ENCODE results near the gene GRIN3B. TPM values are rescaled to one million over a fixed set of nuclear protein-coding genes. Genes with fewer than 3 reads are reported as not detected.

The GRIN3B gene
- total RNA-seq, 2 experiments from 2014 or later, result 0.07 TPM; not detected in 1

DNA sequence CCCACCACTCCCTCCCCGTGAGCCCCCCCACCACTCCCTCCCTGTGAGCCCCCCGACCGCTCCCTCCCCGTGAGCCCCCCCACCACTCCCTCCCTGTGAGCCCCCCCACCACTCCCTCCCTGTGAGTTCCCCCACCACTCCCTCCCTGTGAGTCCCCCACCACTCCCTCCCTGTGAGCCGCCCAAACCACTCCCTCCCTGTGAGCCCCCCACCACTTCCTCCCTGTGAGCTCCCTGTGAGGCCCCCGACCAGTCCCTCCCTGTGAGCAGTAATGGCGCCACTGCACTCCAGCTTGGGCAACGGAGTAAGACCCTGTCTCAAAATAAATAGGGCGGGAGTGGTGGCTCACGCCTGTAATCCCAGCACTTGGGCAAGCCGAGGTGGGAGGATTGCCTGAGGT is 49.6 kb downstream of the GRIN3B start:
- Mint-ChIP-seq H3K36me3 (ENCODE audit: low read depth) (peaks cover 5% of the 10 kb centered on the region), H3K27me3 (no peaks in the 10 kb centered on the region), H3K9me3 (no peaks in the 10 kb centered on the region), H3K4me1 (ENCODE audit: low read depth) (peaks cover 11% of the 10 kb centered on the region), H3K4me3 (no peak overlapping the region), H3K27ac (no peak overlapping the region)
- intact Hi-C loops (cut with micrococcal nuclease), result no loop called here
- no peak for ATAC-seq
- DNase-seq, result no peak
- TF ChIP-seq, protein P1, sequence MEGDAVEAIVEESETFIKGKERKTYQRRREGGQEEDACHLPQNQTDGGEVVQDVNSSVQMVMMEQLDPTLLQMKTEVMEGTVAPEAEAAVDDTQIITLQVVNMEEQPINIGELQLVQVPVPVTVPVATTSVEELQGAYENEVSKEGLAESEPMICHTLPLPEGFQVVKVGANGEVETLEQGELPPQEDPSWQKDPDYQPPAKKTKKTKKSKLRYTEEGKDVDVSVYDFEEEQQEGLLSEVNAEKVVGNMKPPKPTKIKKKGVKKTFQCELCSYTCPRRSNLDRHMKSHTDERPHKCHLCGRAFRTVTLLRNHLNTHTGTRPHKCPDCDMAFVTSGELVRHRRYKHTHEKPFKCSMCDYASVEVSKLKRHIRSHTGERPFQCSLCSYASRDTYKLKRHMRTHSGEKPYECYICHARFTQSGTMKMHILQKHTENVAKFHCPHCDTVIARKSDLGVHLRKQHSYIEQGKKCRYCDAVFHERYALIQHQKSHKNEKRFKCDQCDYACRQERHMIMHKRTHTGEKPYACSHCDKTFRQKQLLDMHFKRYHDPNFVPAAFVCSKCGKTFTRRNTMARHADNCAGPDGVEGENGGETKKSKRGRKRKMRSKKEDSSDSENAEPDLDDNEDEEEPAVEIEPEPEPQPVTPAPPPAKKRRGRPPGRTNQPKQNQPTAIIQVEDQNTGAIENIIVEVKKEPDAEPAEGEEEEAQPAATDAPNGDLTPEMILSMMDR (IDR thresholded peaks at IDR 0.05), result no peak
- ChIA-PET CTCF (no interaction called here), POLR2A (interaction anchor here (1.1 kb wide), 1 partner anchor 16 kb away, joined by 3 read pairs; no protein-coding TSS in a partner anchor)

DNA sequence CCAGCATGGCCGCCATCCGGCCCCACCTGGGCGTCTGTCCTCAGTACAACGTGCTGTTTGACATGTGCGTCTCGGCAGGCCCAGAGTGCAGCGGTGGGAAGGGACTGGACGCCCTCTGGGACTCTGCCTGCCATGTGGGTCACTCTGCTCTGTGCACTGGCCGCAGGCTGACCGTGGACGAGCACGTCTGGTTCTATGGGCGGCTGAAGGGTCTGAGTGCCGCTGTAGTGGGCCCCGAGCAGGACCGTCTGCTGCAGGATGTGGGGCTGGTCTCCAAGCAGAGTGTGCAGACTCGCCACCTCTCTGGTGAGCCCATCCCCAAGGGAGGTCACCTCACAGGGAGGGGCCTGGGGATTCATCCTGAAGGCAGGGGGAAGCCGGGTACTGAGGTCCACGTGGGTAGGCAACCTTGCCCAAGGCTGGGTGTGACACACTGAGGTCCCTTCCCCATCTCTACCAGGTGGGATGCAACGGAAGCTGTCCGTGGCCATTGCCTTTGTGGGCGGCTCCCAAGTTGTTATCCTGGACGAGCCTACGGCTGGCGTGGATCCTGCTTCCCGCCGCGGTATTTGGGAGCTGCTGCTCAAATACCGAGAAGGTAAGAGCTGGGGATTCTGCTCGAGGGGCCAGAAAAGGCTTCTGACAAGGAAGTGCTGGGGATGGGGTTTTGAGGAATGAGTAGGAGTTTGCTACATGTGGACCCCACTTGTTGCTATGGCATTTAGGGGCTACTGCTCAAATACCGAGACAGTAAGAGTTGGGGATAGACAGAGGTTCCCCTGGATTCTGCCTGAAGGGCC is 51.0 kb downstream of the GRIN3B start:
- POLR2A ChIA-PET, result interaction anchor here (1.0 kb wide), 1 partner anchor 8 kb away, joined by 5 read pairs; no protein-coding TSS in a partner anchor
- Mint-ChIP-seq H3K4me3 (no peak overlapping the region), H3K36me3 (ENCODE audit: low read depth) (peaks cover 10% of the 10 kb centered on the region), H3K27me3 (no peaks in the 10 kb centered on the region), H3K4me1 (ENCODE audit: low read depth) (peaks cover 9% of the 10 kb centered on the region), H3K27ac (no peak overlapping the region), H3K9me3 (peaks cover under 1% of the 10 kb centered on the region)
- TF ChIP-seq, protein P1 (IDR thresholded peaks at IDR 0.05), result no peak
- intact Hi-C loops (cut with micrococcal nuclease), result no loop called here
- ATAC-seq (no peak), DNase-seq (no peak)
- CTCF ChIA-PET, result no interaction called here

DNA sequence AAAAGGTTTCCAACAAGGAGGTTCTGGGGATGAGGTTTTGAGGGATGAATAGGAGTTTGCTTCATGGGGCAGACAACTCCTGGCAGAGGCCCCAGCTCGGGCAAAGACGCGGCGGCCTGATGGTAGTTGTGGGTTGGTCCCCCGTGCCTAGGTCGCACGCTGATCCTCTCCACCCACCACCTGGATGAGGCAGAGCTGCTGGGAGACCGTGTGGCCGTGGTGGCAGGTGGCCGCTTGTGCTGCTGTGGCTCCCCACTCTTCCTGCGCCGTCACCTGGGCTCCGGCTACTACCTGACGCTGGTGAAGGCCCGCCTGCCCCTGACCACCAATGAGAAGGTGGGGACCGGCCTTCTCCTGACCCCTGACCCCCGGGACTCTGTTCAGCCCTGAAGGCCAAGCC is 51.6 kb downstream of the GRIN3B start:
- peaks cover 7% of the 10 kb centered on the region for H3K9me3 Mint-ChIP-seq
- peaks cover 9% of the 10 kb centered on the region for H3K4me1 Mint-ChIP-seq (ENCODE audit: low read depth)
- H3K4me3 Mint-ChIP-seq, result no peak overlapping the region
- H3K36me3 Mint-ChIP-seq (ENCODE audit: low read depth), result peaks cover 16% of the 10 kb centered on the region
- no peak overlapping the region for H3K27ac Mint-ChIP-seq
- intact Hi-C loops (cut with micrococcal nuclease), result no loop called here
- DNase-seq (no peak), ATAC-seq (no peak)
- ChIA-PET POLR2A (no interaction called here), CTCF (no interaction called here)
- H3K27me3 Mint-ChIP-seq, result no peaks in the 10 kb centered on the region
- TF ChIP-seq, protein P1 (IDR thresholded peaks at IDR 0.05), result no peak

DNA sequence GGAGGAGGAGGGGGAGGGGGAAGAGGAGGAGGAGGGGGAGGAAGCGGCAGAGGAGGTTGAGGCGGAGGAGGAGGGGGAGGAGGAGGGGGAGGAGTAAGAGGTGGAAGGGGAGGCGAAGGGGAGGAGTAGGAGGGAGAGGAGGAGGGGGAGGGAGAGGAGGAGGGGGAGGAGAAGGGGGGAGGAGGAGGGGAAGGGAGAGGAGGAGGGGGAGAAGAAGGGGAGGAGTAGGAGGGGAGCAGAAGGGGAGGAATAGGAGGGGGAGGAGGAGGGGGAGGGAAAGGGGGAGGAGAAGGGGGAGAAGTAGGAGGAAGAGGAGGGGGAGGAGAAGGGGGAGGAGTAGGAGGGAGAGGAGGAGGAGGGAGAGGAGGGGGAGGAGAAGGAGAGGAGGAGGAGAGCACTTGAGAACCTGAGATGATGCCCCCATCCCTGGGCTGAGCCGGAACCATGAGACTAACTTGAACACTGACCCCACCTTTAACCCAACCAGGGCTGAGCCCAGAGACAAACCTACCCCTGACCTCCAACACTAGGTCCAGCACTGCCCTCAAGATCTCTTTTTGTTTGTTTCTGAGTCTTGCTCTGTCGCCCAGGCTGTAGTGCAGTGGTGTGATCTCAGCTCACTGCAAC is 52.2 kb downstream of the GRIN3B start:
- Mint-ChIP-seq H3K9me3 (peaks cover 10% of the 10 kb centered on the region), H3K36me3 (ENCODE audit: low read depth) (peaks cover 22% of the 10 kb centered on the region), H3K4me3 (no peak overlapping the region), H3K27me3 (no peaks in the 10 kb centered on the region), H3K27ac (peak overlapping the region; percentile 10), H3K4me1 (ENCODE audit: low read depth) (peaks cover 11% of the 10 kb centered on the region)
- intact Hi-C loops (cut with micrococcal nuclease), result no loop called here
- CTCF ChIA-PET, result interaction anchor here (2.2 kb wide), 1 partner anchor 12 kb away, joined by 5 read pairs; no protein-coding TSS in a partner anchor
- POLR2A ChIA-PET, result no interaction called here
- DNase-seq, result no peak
- ATAC-seq, result no peak
- TF ChIP-seq, protein P1 (IDR thresholded peaks at IDR 0.05), result no peak

Data from activated CD8-positive, alpha-beta T cell treated with anti-CD3 and anti-CD28 coated beads for 36 hours (primary cell).